PFSK-1 (cell line): Measurements from ENCODE around the gene CSAG1.

Experiments used
- FOXP2 ChIP-seq: optimal IDR thresholded peaks from 2 replicates; pipeline ENCODE3; 2011; ENCODE audit warnings: borderline replicate concordance, control low read depth, inconsistent platforms; ENCODE audit not compliant: insufficient read depth; ENCODE audit errors: extremely low read length, extremely low read depth
- POLR2AphosphoS5 ChIP-seq: IDR thresholded peaks from 2 replicates; pipeline ENCODE4 v1.6.1; 2012; ENCODE audit warnings: low read depth, mild to moderate bottlenecking, control low read depth, low read length, moderate library complexity
- SIN3A ChIP-seq: IDR thresholded peaks from 2 replicates; pipeline ENCODE4 v1.6.1; 2012; ENCODE audit warnings: mild to moderate bottlenecking, low read length, moderate library complexity, borderline replicate concordance; ENCODE audit not compliant: insufficient read depth
- TAF1 ChIP-seq: IDR thresholded peaks from 2 replicates; pipeline ENCODE4 v1.6.1; 2012; ENCODE audit warnings: low read length, control low read depth, borderline replicate concordance; ENCODE audit not compliant: insufficient read depth
- TF ChIP-seq, protein P1 (sequence below), 2 experiments: IDR thresholded peaks; 2 replicates each; pipeline versions ENCODE4 v1.6.1 to v1.8.0; 2011 to 2012; ENCODE audit warnings: low read depth in 2 of 2, low read length in 2 of 2, control low read depth in 1 of 2, inconsistent platforms in 1 of 2, mild to moderate bottlenecking in 1 of 2, moderate library complexity in 1 of 2; ENCODE audit not compliant: insufficient read depth in 1 of 2

DNA sequence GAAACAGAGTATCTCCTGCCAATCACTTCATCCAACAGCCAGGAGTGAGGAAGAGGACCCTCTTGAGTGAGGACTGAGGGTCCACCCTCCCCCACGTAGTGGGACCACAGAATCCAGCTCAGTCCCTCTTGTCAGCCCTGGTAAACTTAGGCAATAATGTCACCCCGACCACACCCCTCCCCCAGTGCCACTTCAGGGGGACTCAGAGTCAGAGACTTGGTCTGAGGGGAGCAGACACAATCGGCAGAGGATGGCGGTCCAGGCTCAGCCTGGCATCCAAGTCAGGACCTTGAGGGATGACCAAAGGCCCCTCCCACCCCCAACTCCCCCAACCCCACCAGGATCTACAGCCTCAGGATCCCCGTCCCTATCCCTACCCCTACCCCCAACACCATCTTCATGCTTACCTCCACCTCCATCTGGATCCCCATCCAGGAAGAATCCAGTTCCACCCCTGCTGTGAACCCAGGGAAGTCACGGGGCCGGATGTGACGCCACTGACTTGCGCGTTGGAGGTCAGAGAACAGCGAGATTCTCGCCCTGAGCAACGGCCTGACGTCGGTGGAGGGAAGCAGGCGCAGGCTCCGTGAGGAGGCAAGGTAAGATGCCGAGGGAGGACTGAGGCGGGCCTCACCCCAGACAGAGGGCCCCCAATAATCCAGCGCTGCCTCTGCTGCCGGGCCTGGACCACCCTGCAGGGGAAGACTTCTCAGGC lies at the start of gene CSAG1, which contains the start of gene MAGEA12:
- no peak for TF ChIP-seq POLR2AphosphoS5
- no peak for TF ChIP-seq TAF1
- TF ChIP-seq SIN3A: no peak
- TF ChIP-seq, protein P1, sequence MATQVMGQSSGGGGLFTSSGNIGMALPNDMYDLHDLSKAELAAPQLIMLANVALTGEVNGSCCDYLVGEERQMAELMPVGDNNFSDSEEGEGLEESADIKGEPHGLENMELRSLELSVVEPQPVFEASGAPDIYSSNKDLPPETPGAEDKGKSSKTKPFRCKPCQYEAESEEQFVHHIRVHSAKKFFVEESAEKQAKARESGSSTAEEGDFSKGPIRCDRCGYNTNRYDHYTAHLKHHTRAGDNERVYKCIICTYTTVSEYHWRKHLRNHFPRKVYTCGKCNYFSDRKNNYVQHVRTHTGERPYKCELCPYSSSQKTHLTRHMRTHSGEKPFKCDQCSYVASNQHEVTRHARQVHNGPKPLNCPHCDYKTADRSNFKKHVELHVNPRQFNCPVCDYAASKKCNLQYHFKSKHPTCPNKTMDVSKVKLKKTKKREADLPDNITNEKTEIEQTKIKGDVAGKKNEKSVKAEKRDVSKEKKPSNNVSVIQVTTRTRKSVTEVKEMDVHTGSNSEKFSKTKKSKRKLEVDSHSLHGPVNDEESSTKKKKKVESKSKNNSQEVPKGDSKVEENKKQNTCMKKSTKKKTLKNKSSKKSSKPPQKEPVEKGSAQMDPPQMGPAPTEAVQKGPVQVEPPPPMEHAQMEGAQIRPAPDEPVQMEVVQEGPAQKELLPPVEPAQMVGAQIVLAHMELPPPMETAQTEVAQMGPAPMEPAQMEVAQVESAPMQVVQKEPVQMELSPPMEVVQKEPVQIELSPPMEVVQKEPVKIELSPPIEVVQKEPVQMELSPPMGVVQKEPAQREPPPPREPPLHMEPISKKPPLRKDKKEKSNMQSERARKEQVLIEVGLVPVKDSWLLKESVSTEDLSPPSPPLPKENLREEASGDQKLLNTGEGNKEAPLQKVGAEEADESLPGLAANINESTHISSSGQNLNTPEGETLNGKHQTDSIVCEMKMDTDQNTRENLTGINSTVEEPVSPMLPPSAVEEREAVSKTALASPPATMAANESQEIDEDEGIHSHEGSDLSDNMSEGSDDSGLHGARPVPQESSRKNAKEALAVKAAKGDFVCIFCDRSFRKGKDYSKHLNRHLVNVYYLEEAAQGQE (IDR thresholded peaks at IDR 0.05; ENCODE audit: insufficient read depth in 1 of 2, low read depth in 2 of 2, low read length in 2 of 2): no peak
- no peak for TF ChIP-seq FOXP2
